Fibroblast of skin of right quadriceps (primary cell): ENCODE data around the gene SEMA4D.

Experiments used
- DNase-seq: peaks from one replicate; pipeline ENCODE4 v3.0.0-alpha.2; 2013

SEMA4D gene

GRCh38 chr9:89528540-89528939 lies 30.6 kb upstream of the SEMA4D start:
- no peak for DNase-seq

GRCh38 chr9:89528131-89528530 lies 30.2 kb upstream of the SEMA4D start:
- no peak for DNase-seq

- DNase-seq, result no peak
These were observed 29.2 kb upstream of the SEMA4D start for GRCh38 chr9:89527084-89527483.

- DNase-seq, result no peak
These were observed 28.8 kb upstream of the SEMA4D start for GRCh38 chr9:89526667-89527066.

- DNase-seq, result no peak
These were observed 27.8 kb upstream of the SEMA4D start for GRCh38 chr9:89525446-89526374.

GRCh38 chr9:89524963-89525362 lies 27.1 kb upstream of the SEMA4D start:
- no peak for DNase-seq

GRCh38 chr9:89523948-89524347 lies 26.0 kb upstream of the SEMA4D start:
- no peak for DNase-seq

- no peak for DNase-seq
These were observed 25.0 kb upstream of the SEMA4D start for GRCh38 chr9:89522959-89523285.

GRCh38 chr9:89522261-89522958 lies 24.5 kb upstream of the SEMA4D start:
- no peak for DNase-seq

- no peak for DNase-seq
These were observed 21.5 kb upstream of the SEMA4D start for GRCh38 chr9:89519366-89519805.

- no peak for DNase-seq
These were observed 20.8 kb upstream of the SEMA4D start for GRCh38 chr9:89518466-89519365.

GRCh38 chr9:89515416-89515815 lies 17.5 kb upstream of the SEMA4D start:
- DNase-seq, result no peak

- DNase-seq, result no peak
These were observed 17.0 kb upstream of the SEMA4D start for GRCh38 chr9:89514956-89515355.

- no peak for DNase-seq
These were observed 16.4 kb upstream of the SEMA4D start for GRCh38 chr9:89514337-89514736.

- no peak for DNase-seq
These were observed 15.9 kb upstream of the SEMA4D start for GRCh38 chr9:89513837-89514236.

- DNase-seq, result no peak
These were observed 14.5 kb upstream of the SEMA4D start for GRCh38 chr9:89512382-89512781.

GRCh38 chr9:89508951-89509615 lies 11.2 kb upstream of the SEMA4D start:
- no peak for DNase-seq

GRCh38 chr9:89505911-89506310 lies 8.0 kb upstream of the SEMA4D start:
- no peak for DNase-seq

- DNase-seq, result no peak
These were observed 7.1 kb upstream of the SEMA4D start for GRCh38 chr9:89505048-89505447.

- no peak for DNase-seq
These were observed 4.8 kb upstream of the SEMA4D start for GRCh38 chr9:89502671-89503070.

- no peak for DNase-seq
These were observed 4.2 kb upstream of the SEMA4D start for GRCh38 chr9:89502038-89502601.

GRCh38 chr9:89501311-89501898 lies 3.5 kb upstream of the SEMA4D start:
- DNase-seq, result no peak
